H1 (cell line): ENCODE measurements around the gene OS9. TPM values are rescaled to one million over a fixed set of nuclear protein-coding genes. Genes with fewer than 3 reads are reported as not detected.
A peak's percentile ranks its signal among the peaks of the same experiment; 100 is the strongest.

ENCODE experiments used
- CTCF ChIA-PET: fragments of 300-600 bp; sonication (Branson Sonifier 250); formaldehyde crosslinking; loops from one replicate; lab custom pipeline; 2021; ENCODE audit not compliant: partially characterized antibody; lab: Charles Lee
- POLR2A ChIA-PET: fragments of 300-600 bp; sonication (Branson Sonifier 250); formaldehyde crosslinking; loops from one replicate; lab custom pipeline; 2021; ENCODE audit warnings: inconsistent platforms; ENCODE audit not compliant: partially characterized antibody; lab: Charles Lee
- DNase-seq, 2 experiments: peaks; one replicate each; pipeline versions ENCODE4 v3.0.0 to v3.0.0-alpha.2; 2010 to 2022; ENCODE audit warnings: low spot score in 2 of 2, low read depth in 1 of 2, mixed read lengths in 1 of 2
- FAIRE-seq: peaks from 2 replicates; lab custom pipeline; 2011; peaks lifted over from hg19 to GRCh38; lab: Jason Lieb, UNC
- H2AFZ ChIP-seq: 2 replicates; pipeline ENCODE4 v1.8.1; 2012; ENCODE audit warnings: low read length, inconsistent platforms
- H2AK5ac ChIP-seq: 2 replicates; pipeline ENCODE4 v1.6.1; 2013; ENCODE audit warnings: low read depth, low read length
- H2BK120ac ChIP-seq: replicated peaks from 2 replicates; pipeline ENCODE3; 2013; ENCODE audit warnings: low read depth, low read length, inconsistent platforms
- H2BK12ac ChIP-seq: 2 replicates; pipeline ENCODE4 v1.6.1; 2013; ENCODE audit warnings: low read depth, low read length
- H2BK15ac ChIP-seq: 2 replicates; pipeline ENCODE4 v1.6.1; 2013; ENCODE audit warnings: low read length
- H2BK20ac ChIP-seq: 2 replicates; pipeline ENCODE4 v1.6.1; 2013; ENCODE audit warnings: low read length
- H2BK5ac ChIP-seq: 2 replicates; pipeline ENCODE4 v1.6.1; 2013; ENCODE audit warnings: low read depth, low read length
- H3K14ac ChIP-seq: 2 replicates; pipeline ENCODE4 v1.6.1; 2013; ENCODE audit warnings: inconsistent platforms; ENCODE audit not compliant: insufficient read length
- H3K18ac ChIP-seq: 2 replicates; pipeline ENCODE4 v1.6.1; 2013; ENCODE audit warnings: low read length; ENCODE audit errors: extremely low read depth
- H3K23ac ChIP-seq: 2 replicates; pipeline ENCODE4 v1.6.1; 2013; ENCODE audit warnings: inconsistent platforms; ENCODE audit not compliant: insufficient read length
- H3K23me2 ChIP-seq: 2 replicates; pipeline ENCODE4 v1.6.1; 2013; ENCODE audit warnings: low read depth, low read length
- H3K27ac ChIP-seq: 2 replicates; pipeline ENCODE4 v1.6.1; 2011; ENCODE audit warnings: low read depth, low read length, inconsistent platforms
- H3K27me3 ChIP-seq, 4 experiments: replicated peaks in 1 of 4; 1 replicate in 1 of 4; 2 replicates in 3 of 4; pipeline versions ENCODE4 v1.6.1 to v1.8.1; 2011 to 2013; ENCODE audit warnings: low read length in 3 of 4, mild to moderate bottlenecking in 3 of 4, inconsistent platforms in 2 of 4, mixed read lengths in 2 of 4, moderate library complexity in 1 of 4; ENCODE audit not compliant: control insufficient read depth in 3 of 4, insufficient read depth in 3 of 4; ENCODE audit errors: extremely low read depth in 1 of 4
- H3K36me3 ChIP-seq, 4 experiments: 2 replicates each; pipeline versions ENCODE4 v1.6.1 to v1.8.1; 2011 to 2013; ENCODE audit warnings: mild to moderate bottlenecking in 4 of 4, low read length in 3 of 4, moderate library complexity in 2 of 4, control low read depth in 1 of 4, inconsistent platforms in 1 of 4; ENCODE audit not compliant: insufficient read depth in 4 of 4, control insufficient read depth in 2 of 4
- H3K4ac ChIP-seq: replicated peaks from 2 replicates; pipeline ENCODE3; 2013; ENCODE audit warnings: low read length, low read depth, mixed read lengths, inconsistent platforms; ENCODE audit not compliant: insufficient read length
- H3K4me1 ChIP-seq, 4 experiments: replicated peaks in 1 of 4; 1 replicate in 1 of 4; 2 replicates in 3 of 4; pipeline versions ENCODE4 v1.6.1 to v1.8.1; 2011 to 2013; ENCODE audit warnings: low read length in 3 of 4, inconsistent platforms in 2 of 4, mixed read lengths in 1 of 4; ENCODE audit not compliant: insufficient read depth in 4 of 4, control insufficient read depth in 3 of 4
- H3K4me2 ChIP-seq, 2 experiments: 2 replicates each; pipeline versions ENCODE4 v1.6.1 to v1.8.1; 2011 to 2013; ENCODE audit warnings: low read depth in 2 of 2, low read length in 2 of 2, control low read depth in 1 of 2, inconsistent platforms in 1 of 2, mild to moderate bottlenecking in 1 of 2; ENCODE audit not compliant: insufficient read depth in 1 of 2
- H3K4me3 ChIP-seq, 4 experiments: fragments of 200-600, 300-600 bp in 1 of 4; sonication (generic), shearing (Covaris generic), sonication (Bioruptor Twin) in 1 of 4; 2 replicates each; pipeline versions ENCODE4 v1.5.1 to v1.8.1; 2011 to 2016; ENCODE audit warnings: low read length in 4 of 4, low read depth in 3 of 4, control low read depth in 2 of 4, inconsistent platforms in 2 of 4, mild to moderate bottlenecking in 2 of 4, mixed read lengths in 1 of 4, moderate library complexity in 1 of 4; ENCODE audit not compliant: insufficient read depth in 2 of 4; ENCODE audit errors: extremely low read depth in 1 of 4
- H3K56ac ChIP-seq: replicated peaks from 2 replicates; pipeline ENCODE3; 2013; ENCODE audit warnings: low read depth, mild to moderate bottlenecking, mixed read lengths, low read length, inconsistent platforms; ENCODE audit not compliant: insufficient read length
- H3K79me1 ChIP-seq: 2 replicates; pipeline ENCODE4 v1.6.1; 2013; ENCODE audit warnings: low read depth, low read length, control low read depth
- H3K79me2 ChIP-seq, 2 experiments: 2 replicates each; pipeline versions ENCODE4 v1.6.1 to v1.8.1; 2012 to 2013; ENCODE audit warnings: low read length in 2 of 2, mild to moderate bottlenecking in 2 of 2, inconsistent platforms in 1 of 2; ENCODE audit not compliant: insufficient read depth in 2 of 2, control insufficient read depth in 1 of 2
- H3K9ac ChIP-seq, 4 experiments: replicated peaks in 1 of 4; 1 replicate in 1 of 4; 2 replicates in 3 of 4; pipeline versions ENCODE4 v1.6.1 to v1.8.1; 2011 to 2013; ENCODE audit warnings: low read depth in 3 of 4, low read length in 3 of 4, control low read depth in 2 of 4, mild to moderate bottlenecking in 2 of 4, moderate library complexity in 2 of 4, inconsistent platforms in 1 of 4; ENCODE audit errors: extremely low read depth in 1 of 4
- H3K9me3 ChIP-seq, 2 experiments: 2 replicates each; pipeline versions ENCODE4 v1.6.1 to v1.8.1; 2012 to 2013; ENCODE audit warnings: mild to moderate bottlenecking in 2 of 2, moderate library complexity in 2 of 2, control low read depth in 1 of 2, inconsistent platforms in 1 of 2, low read depth in 1 of 2, low read length in 1 of 2, mixed read lengths in 1 of 2; ENCODE audit not compliant: insufficient read depth in 2 of 2
- H4K20me1 ChIP-seq, 2 experiments: replicated peaks in 1 of 2; 2 replicates each; pipeline versions ENCODE3 to v1.8.1; 2011 to 2013; ENCODE audit warnings: inconsistent platforms in 2 of 2, low read length in 2 of 2, mild to moderate bottlenecking in 1 of 2; ENCODE audit not compliant: insufficient read depth in 2 of 2, control insufficient read depth in 1 of 2
- H4K5ac ChIP-seq: 2 replicates; pipeline ENCODE4 v1.6.1; 2013; ENCODE audit warnings: low read length, low read depth, mixed read lengths, inconsistent platforms; ENCODE audit not compliant: insufficient read length
- H4K8ac ChIP-seq: 2 replicates; pipeline ENCODE4 v1.8.0; 2013; ENCODE audit warnings: mild to moderate bottlenecking, moderate library complexity, low read length, inconsistent platforms; ENCODE audit not compliant: insufficient read depth; ENCODE audit errors: extremely low read depth
- H4K91ac ChIP-seq: replicated peaks from 2 replicates; pipeline ENCODE3; 2013; ENCODE audit warnings: low read length, mixed read lengths, inconsistent platforms; ENCODE audit not compliant: insufficient read length
- CTBP2 ChIP-seq: IDR thresholded peaks from 2 replicates; pipeline ENCODE4 v1.7.0; 2011; ENCODE audit warnings: borderline replicate concordance, mild to moderate bottlenecking, moderate library complexity, mixed read lengths, low read length; ENCODE audit not compliant: insufficient read depth, insufficient read length
- HDAC2 ChIP-seq, 2 experiments: fragments of 300-600 bp in 1 of 2; sonication (generic) in 1 of 2; IDR thresholded peaks; 2 replicates each; pipeline ENCODE4 v1.6.1; 2011 to 2012; ENCODE audit warnings: low read depth in 2 of 2, low read length in 2 of 2, mild to moderate bottlenecking in 2 of 2, moderate library complexity in 2 of 2, borderline replicate concordance in 1 of 2, inconsistent platforms in 1 of 2
- POLR2A ChIP-seq, 2 experiments: IDR thresholded peaks; 1 replicate in 1 of 2; 2 replicates in 1 of 2; pipeline ENCODE4 v1.6.1; 2011; ENCODE audit warnings: low read depth in 2 of 2, low read length in 2 of 2, mild to moderate bottlenecking in 2 of 2; ENCODE audit errors: control extremely low read depth in 1 of 2
- SIN3A ChIP-seq, 2 experiments: IDR thresholded peaks in 1 of 2; conservative IDR thresholded peaks in 1 of 2; 2 replicates each; pipeline ENCODE4 v1.6.1; 2011 to 2012; ENCODE audit warnings: low read length in 2 of 2, improper control_type of control experiment in 1 of 2, low read depth in 1 of 2, mild to moderate bottlenecking in 1 of 2
- WGBS, 2 experiments: shearing (Covaris generic) in 1 of 2; methylation state at CpG; one replicate each; pipeline versions ENCODE4 v1.1.6 to v1.1.7; 2013 to 2015; ENCODE audit warnings: low lambda C conversion rate in 2 of 2, mixed read lengths in 2 of 2, inconsistent platforms in 1 of 2, low coverage in 1 of 2, missing lambda C conversion rate in 1 of 2; ENCODE audit not compliant: insufficient replicate concordance in 2 of 2, insufficient coverage in 1 of 2, insufficient read length in 1 of 2; ENCODE audit errors: extremely low coverage in 1 of 2, missing lambda C conversion rate in 1 of 2; 5-methylcytosine and 5-hydroxymethylcytosine counted together
- polyA plus RNA-seq, 7 experiments: library from polyadenylated mRNA; depleted of rRNA in 3 of 7; stranded (reverse) in 5 of 7; unstranded in 2 of 7; fragments of >200 nt in 5 of 7; fragments of 200-250 nt in 2 of 7; gene quantifications; 1 replicate in 5 of 7; 2 replicates in 1 of 7; 4 replicates in 1 of 7; pipeline versions ENCODE4 v1.2.1 to v1.2.3, GENCODE V29; 2011 to 2013; ENCODE audit warnings: missing spikeins in 2 of 7, mixed read lengths in 2 of 7
- total RNA-seq: library from RNA; stranded (reverse); fragmentation: NEBNext Ultra II Directional; extraction: Animal tissue kit (Norgen Biotek cat#: 25700); gene quantifications from 2 replicates; pipeline ENCODE4 v1.2.1, GENCODE V29; 2021

OS9 gene
- total and polyA plus RNA-seq, 2 of the 8 experiments (the other 6 are each of a cell fraction or from before 2014, with no cell fraction given), result 71.0 to 108 TPM

DNA sequence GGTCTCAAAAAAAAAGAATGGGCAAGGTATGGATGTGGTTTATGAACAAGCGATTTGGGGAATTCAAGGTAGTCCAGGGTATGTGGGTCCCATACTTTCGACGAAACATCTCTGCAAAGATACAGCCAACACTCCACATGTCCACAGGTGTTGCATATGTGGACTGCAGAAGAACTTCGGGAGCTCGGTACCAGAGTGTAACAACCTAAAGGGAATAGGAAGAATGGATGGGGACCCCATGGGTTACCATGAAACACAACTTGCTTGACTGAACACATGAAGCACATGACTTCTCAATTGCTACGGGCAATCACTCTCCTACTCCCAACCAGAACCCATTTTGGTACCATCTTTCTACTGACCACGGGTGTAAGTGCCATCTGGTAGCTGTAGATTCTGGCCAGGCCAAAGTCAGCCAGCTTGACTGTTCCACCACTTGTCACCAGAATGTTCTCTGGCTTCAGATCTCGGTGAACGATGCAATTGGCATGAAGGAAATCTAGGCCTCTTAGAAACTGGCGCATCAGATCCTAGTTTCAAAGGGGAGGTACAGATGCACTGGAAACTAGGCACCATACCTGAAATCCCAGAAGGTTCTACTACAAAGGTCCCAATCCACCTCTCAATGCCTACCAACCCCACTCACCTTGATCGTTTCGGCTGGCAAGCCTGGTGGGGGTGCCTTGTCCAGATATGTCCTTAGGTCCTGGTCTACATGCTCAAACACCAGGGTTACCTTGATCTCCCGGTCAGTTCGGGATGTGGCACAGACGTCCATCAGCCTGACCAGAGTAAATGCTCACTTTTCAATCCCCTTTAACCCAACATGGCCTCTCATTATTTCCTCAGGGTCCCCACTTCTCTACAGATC is 56.9 kb downstream of the OS9 start:
- Histone ChIP-seq H3K14ac (no peak overlapping the region), H3K36me3 (peaks cover 21 to 49% (median 36%) of the 10 kb centered on the region in 4 experiments), H3K56ac (peak overlapping the region; percentile 52)
- POLR2A ChIA-PET, result interaction anchor here (0.7 to 5.3 kb wide), 8 partner anchors 9 to 226 kb away, joined by 3 to 25 read pairs (median 3); partner anchors contain the start of gene AGAP2
- TF ChIP-seq POLR2A (IDR thresholded peaks at IDR 0.05; ENCODE audit: control extremely low read depth in 1 of 2, low read depth in 2 of 2, low read length in 2 of 2), result peak in 1 of 2 experiments; percentile 43; a peak in 1 of 3 replicates
- TF ChIP-seq CTBP2, result no peak
- TF ChIP-seq HDAC2 (IDR thresholded peaks at IDR 0.05; ENCODE audit: borderline replicate concordance in 1 of 2, low read depth in 2 of 2, low read length in 2 of 2), result no peak
- TF ChIP-seq SIN3A (conservative IDR thresholded peaks at IDR 0.05 in 1 of 2, IDR thresholded peaks at IDR 0.05 in 1 of 2; ENCODE audit: low read depth in 1 of 2, low read length in 2 of 2), result 0 out of 4 replicates have a peak, but pooled peaks of 1 of the 2 experiments have one; percentile 6
- TF ChIP-seq, all 59 proteins: peak for 2
- Histone ChIP-seq H3K4me1 (peaks cover 4 to 20% (median 5%) of the 10 kb centered on the region in 4 experiments; a peak in 6 of 7 replicates), H4K91ac (no peak overlapping the region), H4K5ac (no peak overlapping the region), H2BK12ac (0 out of 2 replicates have a peak overlapping the region, but pooled peaks have one; percentile 11), H2BK120ac (no peak overlapping the region), H2BK20ac (no peak overlapping the region), H3K4ac (peak overlapping the region; percentile 47), H3K23me2 (peaks cover 18% of the 10 kb centered on the region), H3K27ac (peak overlapping the region; percentile 86; the same call in 1 of the 2 replicates), H3K4me3 (peak overlapping the region; percentile 96 to 99 (median 98)), H2AK5ac (peak overlapping the region; percentile 66), H3K9me3 (no peaks in the 10 kb centered on the region), H4K8ac (peak overlapping the region; percentile 97), H3K4me2 (peak overlapping the region; percentile 95 to 96), H3K27me3 (peaks cover 3 to 14% (median 8%) of the 10 kb centered on the region in 4 experiments), H3K79me2 (peaks cover 12 to 20% of the 10 kb centered on the region in 2 experiments), H2BK5ac (peak overlapping the region; percentile 87; the same call in 1 of the 2 replicates), H2AFZ (no peak overlapping the region), H3K9ac (peak overlapping the region in 3 of 4 experiments; percentile 96 to 99 (median 96); a peak in 6 of 7 replicates), H3K79me1 (peaks cover 15% of the 10 kb centered on the region), H3K18ac (no peak overlapping the region), H2BK15ac (no peak overlapping the region; the same call in 1 of the 2 replicates), H3K23ac (no peak overlapping the region), H4K20me1 (peaks cover under 1 to 2% of the 10 kb centered on the region in 2 experiments)
- 90% methylated on average over 15 of the region's 15 CpGs; no CpG with 5 or more reads in 1 of the 2 experiments for WGBS, 2 experiments
- FAIRE-seq, result no peak
- CTCF ChIA-PET, result interaction anchor here (1.0 to 1.6 kb wide), 3 partner anchors 8 to 24 kb away, joined by 3 to 8 read pairs (median 7); no protein-coding TSS in a partner anchor
- DNase-seq, result no peak
